H1 (cell line): Measurements from ENCODE around the gene EPN3. TPM values are rescaled to one million over a fixed set of nuclear protein-coding genes. Genes with fewer than 3 reads are reported as not detected.

Source experiments
- CTCF ChIA-PET: fragments of 300-600 bp; sonication (Branson Sonifier 250); formaldehyde crosslinking; loops from one replicate; lab custom pipeline; 2021; ENCODE audit not compliant: partially characterized antibody; lab: Charles Lee
- POLR2A ChIA-PET: fragments of 300-600 bp; sonication (Branson Sonifier 250); formaldehyde crosslinking; loops from one replicate; lab custom pipeline; 2021; ENCODE audit warnings: inconsistent platforms; ENCODE audit not compliant: partially characterized antibody; lab: Charles Lee
- DNase-seq, 2 experiments: peaks; one replicate each; pipeline versions ENCODE4 v3.0.0 to v3.0.0-alpha.2; 2010 to 2022; ENCODE audit warnings: low spot score in 2 of 2, low read depth in 1 of 2, mixed read lengths in 1 of 2
- FAIRE-seq: peaks from 2 replicates; lab custom pipeline; 2011; peaks lifted over from hg19 to GRCh38; lab: Jason Lieb, UNC
- H2AFZ ChIP-seq: 2 replicates; pipeline ENCODE4 v1.8.1; 2012; ENCODE audit warnings: low read length, inconsistent platforms
- H2AK5ac ChIP-seq: 2 replicates; pipeline ENCODE4 v1.6.1; 2013; ENCODE audit warnings: low read depth, low read length
- H2BK120ac ChIP-seq: replicated peaks from 2 replicates; pipeline ENCODE3; 2013; ENCODE audit warnings: low read depth, low read length, inconsistent platforms
- H2BK12ac ChIP-seq: 2 replicates; pipeline ENCODE4 v1.6.1; 2013; ENCODE audit warnings: low read depth, low read length
- H2BK15ac ChIP-seq: 2 replicates; pipeline ENCODE4 v1.6.1; 2013; ENCODE audit warnings: low read length
- H2BK20ac ChIP-seq: 2 replicates; pipeline ENCODE4 v1.6.1; 2013; ENCODE audit warnings: low read length
- H2BK5ac ChIP-seq: 2 replicates; pipeline ENCODE4 v1.6.1; 2013; ENCODE audit warnings: low read depth, low read length
- H3K14ac ChIP-seq: 2 replicates; pipeline ENCODE4 v1.6.1; 2013; ENCODE audit warnings: inconsistent platforms; ENCODE audit not compliant: insufficient read length
- H3K18ac ChIP-seq: 2 replicates; pipeline ENCODE4 v1.6.1; 2013; ENCODE audit warnings: low read length; ENCODE audit errors: extremely low read depth
- H3K23ac ChIP-seq: 2 replicates; pipeline ENCODE4 v1.6.1; 2013; ENCODE audit warnings: inconsistent platforms; ENCODE audit not compliant: insufficient read length
- H3K23me2 ChIP-seq: 2 replicates; pipeline ENCODE4 v1.6.1; 2013; ENCODE audit warnings: low read depth, low read length
- H3K27ac ChIP-seq: 2 replicates; pipeline ENCODE4 v1.6.1; 2011; ENCODE audit warnings: low read depth, low read length, inconsistent platforms
- H3K27me3 ChIP-seq, 4 experiments: replicated peaks in 1 of 4; 1 replicate in 1 of 4; 2 replicates in 3 of 4; pipeline versions ENCODE4 v1.6.1 to v1.8.1; 2011 to 2013; ENCODE audit warnings: low read length in 3 of 4, mild to moderate bottlenecking in 3 of 4, inconsistent platforms in 2 of 4, mixed read lengths in 2 of 4, moderate library complexity in 1 of 4; ENCODE audit not compliant: control insufficient read depth in 3 of 4, insufficient read depth in 3 of 4; ENCODE audit errors: extremely low read depth in 1 of 4
- H3K36me3 ChIP-seq, 4 experiments: 2 replicates each; pipeline versions ENCODE4 v1.6.1 to v1.8.1; 2011 to 2013; ENCODE audit warnings: mild to moderate bottlenecking in 4 of 4, low read length in 3 of 4, moderate library complexity in 2 of 4, control low read depth in 1 of 4, inconsistent platforms in 1 of 4; ENCODE audit not compliant: insufficient read depth in 4 of 4, control insufficient read depth in 2 of 4
- H3K4ac ChIP-seq: replicated peaks from 2 replicates; pipeline ENCODE3; 2013; ENCODE audit warnings: low read length, low read depth, mixed read lengths, inconsistent platforms; ENCODE audit not compliant: insufficient read length
- H3K4me1 ChIP-seq, 4 experiments: replicated peaks in 1 of 4; 1 replicate in 1 of 4; 2 replicates in 3 of 4; pipeline versions ENCODE4 v1.6.1 to v1.8.1; 2011 to 2013; ENCODE audit warnings: low read length in 3 of 4, inconsistent platforms in 2 of 4, mixed read lengths in 1 of 4; ENCODE audit not compliant: insufficient read depth in 4 of 4, control insufficient read depth in 3 of 4
- H3K4me2 ChIP-seq, 2 experiments: 2 replicates each; pipeline versions ENCODE4 v1.6.1 to v1.8.1; 2011 to 2013; ENCODE audit warnings: low read depth in 2 of 2, low read length in 2 of 2, control low read depth in 1 of 2, inconsistent platforms in 1 of 2, mild to moderate bottlenecking in 1 of 2; ENCODE audit not compliant: insufficient read depth in 1 of 2
- H3K4me3 ChIP-seq, 4 experiments: fragments of 200-600, 300-600 bp in 1 of 4; sonication (generic), shearing (Covaris generic), sonication (Bioruptor Twin) in 1 of 4; 2 replicates each; pipeline versions ENCODE4 v1.5.1 to v1.8.1; 2011 to 2016; ENCODE audit warnings: low read length in 4 of 4, low read depth in 3 of 4, control low read depth in 2 of 4, inconsistent platforms in 2 of 4, mild to moderate bottlenecking in 2 of 4, mixed read lengths in 1 of 4, moderate library complexity in 1 of 4; ENCODE audit not compliant: insufficient read depth in 2 of 4; ENCODE audit errors: extremely low read depth in 1 of 4
- H3K56ac ChIP-seq: replicated peaks from 2 replicates; pipeline ENCODE3; 2013; ENCODE audit warnings: low read depth, mild to moderate bottlenecking, mixed read lengths, low read length, inconsistent platforms; ENCODE audit not compliant: insufficient read length
- H3K79me1 ChIP-seq: 2 replicates; pipeline ENCODE4 v1.6.1; 2013; ENCODE audit warnings: low read depth, low read length, control low read depth
- H3K79me2 ChIP-seq, 2 experiments: 2 replicates each; pipeline versions ENCODE4 v1.6.1 to v1.8.1; 2012 to 2013; ENCODE audit warnings: low read length in 2 of 2, mild to moderate bottlenecking in 2 of 2, inconsistent platforms in 1 of 2; ENCODE audit not compliant: insufficient read depth in 2 of 2, control insufficient read depth in 1 of 2
- H3K9ac ChIP-seq, 4 experiments: replicated peaks in 1 of 4; 1 replicate in 1 of 4; 2 replicates in 3 of 4; pipeline versions ENCODE4 v1.6.1 to v1.8.1; 2011 to 2013; ENCODE audit warnings: low read depth in 3 of 4, low read length in 3 of 4, control low read depth in 2 of 4, mild to moderate bottlenecking in 2 of 4, moderate library complexity in 2 of 4, inconsistent platforms in 1 of 4; ENCODE audit errors: extremely low read depth in 1 of 4
- H3K9me3 ChIP-seq, 2 experiments: 2 replicates each; pipeline versions ENCODE4 v1.6.1 to v1.8.1; 2012 to 2013; ENCODE audit warnings: mild to moderate bottlenecking in 2 of 2, moderate library complexity in 2 of 2, control low read depth in 1 of 2, inconsistent platforms in 1 of 2, low read depth in 1 of 2, low read length in 1 of 2, mixed read lengths in 1 of 2; ENCODE audit not compliant: insufficient read depth in 2 of 2
- H4K20me1 ChIP-seq, 2 experiments: replicated peaks in 1 of 2; 2 replicates each; pipeline versions ENCODE3 to v1.8.1; 2011 to 2013; ENCODE audit warnings: inconsistent platforms in 2 of 2, low read length in 2 of 2, mild to moderate bottlenecking in 1 of 2; ENCODE audit not compliant: insufficient read depth in 2 of 2, control insufficient read depth in 1 of 2
- H4K5ac ChIP-seq: 2 replicates; pipeline ENCODE4 v1.6.1; 2013; ENCODE audit warnings: low read length, low read depth, mixed read lengths, inconsistent platforms; ENCODE audit not compliant: insufficient read length
- H4K8ac ChIP-seq: 2 replicates; pipeline ENCODE4 v1.8.0; 2013; ENCODE audit warnings: mild to moderate bottlenecking, moderate library complexity, low read length, inconsistent platforms; ENCODE audit not compliant: insufficient read depth; ENCODE audit errors: extremely low read depth
- H4K91ac ChIP-seq: replicated peaks from 2 replicates; pipeline ENCODE3; 2013; ENCODE audit warnings: low read length, mixed read lengths, inconsistent platforms; ENCODE audit not compliant: insufficient read length
- GABPA ChIP-seq: IDR thresholded peaks from 2 replicates; pipeline ENCODE4 v1.6.1; 2011; ENCODE audit warnings: mild to moderate bottlenecking, low read length, moderate library complexity, borderline replicate concordance; ENCODE audit not compliant: insufficient read depth
- SP4 ChIP-seq: IDR thresholded peaks from 2 replicates; pipeline ENCODE4 v1.6.1; 2012; ENCODE audit warnings: low read length, inconsistent platforms
- SRF ChIP-seq: IDR thresholded peaks from 2 replicates; pipeline ENCODE4 v1.6.1; 2011; ENCODE audit warnings: mild to moderate bottlenecking, low read depth, low read length, moderate library complexity
- TEAD4 ChIP-seq: IDR thresholded peaks from 2 replicates; pipeline ENCODE4 v1.6.1; 2012; ENCODE audit warnings: low read depth, low read length, inconsistent platforms, mixed read lengths
- WGBS, 2 experiments: shearing (Covaris generic) in 1 of 2; methylation state at CpG; one replicate each; pipeline versions ENCODE4 v1.1.6 to v1.1.7; 2013 to 2015; ENCODE audit warnings: low lambda C conversion rate in 2 of 2, mixed read lengths in 2 of 2, inconsistent platforms in 1 of 2, low coverage in 1 of 2, missing lambda C conversion rate in 1 of 2; ENCODE audit not compliant: insufficient replicate concordance in 2 of 2, insufficient coverage in 1 of 2, insufficient read length in 1 of 2; ENCODE audit errors: extremely low coverage in 1 of 2, missing lambda C conversion rate in 1 of 2; 5-methylcytosine and 5-hydroxymethylcytosine counted together
- polyA plus RNA-seq, 7 experiments: library from polyadenylated mRNA; depleted of rRNA in 3 of 7; stranded (reverse) in 5 of 7; unstranded in 2 of 7; fragments of >200 nt in 5 of 7; fragments of 200-250 nt in 2 of 7; gene quantifications; 1 replicate in 5 of 7; 2 replicates in 1 of 7; 4 replicates in 1 of 7; pipeline versions ENCODE4 v1.2.1 to v1.2.3, GENCODE V29; 2011 to 2013; ENCODE audit warnings: missing spikeins in 2 of 7, mixed read lengths in 2 of 7
- total RNA-seq: library from RNA; stranded (reverse); fragmentation: NEBNext Ultra II Directional; extraction: Animal tissue kit (Norgen Biotek cat#: 25700); gene quantifications from 2 replicates; pipeline ENCODE4 v1.2.1, GENCODE V29; 2021

The EPN3 gene
- total and polyA plus RNA-seq, 2 of the 8 experiments (the other 6 are each of a cell fraction or from before 2014, with no cell fraction given) = 6.7 to 7.9 TPM

DNA sequence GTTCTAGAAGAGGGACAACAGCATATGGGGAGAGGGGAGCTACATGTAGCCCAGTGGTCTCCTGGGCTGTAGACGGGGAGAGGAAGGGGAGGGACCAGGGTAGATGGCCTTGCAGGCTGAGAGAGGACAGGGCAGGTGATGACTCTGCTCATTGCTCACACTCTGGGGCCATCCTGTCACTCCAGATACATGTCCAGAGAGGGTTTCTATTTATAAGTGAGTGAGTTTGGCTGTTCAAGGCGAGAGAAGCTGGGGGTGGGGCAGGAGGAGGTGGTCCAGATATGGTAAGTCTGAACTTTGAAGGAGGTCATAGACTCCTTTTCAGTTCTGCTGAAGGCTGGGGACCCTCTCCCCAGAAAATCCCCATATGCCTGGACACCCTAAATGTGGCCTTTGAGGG is 50.2 kb downstream of the EPN3 start:
- POLR2A ChIA-PET = interaction anchor here (1.2 to 1.5 kb wide), 2 partner anchors 12 to 19 kb away, joined by 3 to 5 read pairs; no protein-coding TSS in a partner anchor
- CTCF ChIA-PET = interaction anchor here (0.6 to 10.2 kb wide), 15 partner anchors 12 to 269 kb away, joined by 3 to 95 read pairs (median 5); partner anchors contain the start of gene RSAD1
- peaks cover 0 to 22% (median 9%) of the 10 kb centered on the region in 4 experiments; a peak in 6 of 7 replicates for H3K4me1 ChIP-seq

More for the DNA sequence above, 50.2 kb downstream of the EPN3 start:
- no peaks in the 10 kb centered on the region for H3K23me2 ChIP-seq
- no peaks in the 10 kb centered on the region for H3K79me2 ChIP-seq
- no peak overlapping the region for H3K4me3 ChIP-seq
- no peak overlapping the region for H4K5ac ChIP-seq
- no peak for TF ChIP-seq SP4
- TF ChIP-seq TEAD4 = no peak
- no peak for TF ChIP-seq GABPA
- no peak for TF ChIP-seq SRF
- H3K9me3 ChIP-seq = no peaks in the 10 kb centered on the region
- 86% methylated on average over 2 of the region's 2 CpGs; no CpG with 5 or more reads in 1 of the 2 experiments for WGBS, 2 experiments
- H3K79me1 ChIP-seq = no peaks in the 10 kb centered on the region
- H3K56ac ChIP-seq = no peak overlapping the region
- FAIRE-seq (no peak), DNase-seq (no peak)
- H3K9ac ChIP-seq = no peak overlapping the region
- H3K36me3 ChIP-seq = no peaks in the 10 kb centered on the region
- H3K14ac ChIP-seq = no peak overlapping the region
- no peak overlapping the region for H2AFZ ChIP-seq
- H4K20me1 ChIP-seq = no peaks in the 10 kb centered on the region
- H3K18ac ChIP-seq = no peak overlapping the region
- no peak overlapping the region for H2BK12ac ChIP-seq
- H2BK15ac ChIP-seq = no peak overlapping the region
- no peak overlapping the region for H3K4ac ChIP-seq
- H2BK20ac ChIP-seq = no peak overlapping the region
- H2BK5ac ChIP-seq = no peak overlapping the region
- no peak overlapping the region for H3K27ac ChIP-seq
- no peak overlapping the region for H3K4me2 ChIP-seq
- no peak overlapping the region for H2AK5ac ChIP-seq
- H3K23ac ChIP-seq = no peak overlapping the region
- H2BK120ac ChIP-seq = no peak overlapping the region
- no peaks in the 10 kb centered on the region; a peak in 1 of 7 replicates for H3K27me3 ChIP-seq
- no peak overlapping the region for H4K91ac ChIP-seq
- H4K8ac ChIP-seq = no peak overlapping the region
